GM18867 (cell line): Measurements from ENCODE around the gene LYRM2.

ENCODE experiments used
- ATAC-seq: cut with Tn5 transposase; IDR thresholded peaks from one replicate; pipeline ENCODE4 v1.9.1; 2021; ENCODE audit warnings: mild to moderate bottlenecking, moderate library complexity; ENCODE audit not compliant: unreplicated experiment

Gene LYRM2

GRCh38 chr6:89562093-89562973, 76.2 kb downstream of the LYRM2 start:
- ATAC-seq, result no peak

GRCh38 chr6:89559487-89559886, 79.1 kb downstream of the LYRM2 start:
- ATAC-seq, result no peak

GRCh38 chr6:89555806-89556205, 82.7 kb downstream of the LYRM2 start:
- ATAC-seq, result no peak

- no peak for ATAC-seq
Observed at GRCh38 chr6:89555031-89555430, 83.5 kb downstream of the LYRM2 start.

- ATAC-seq, result no peak
Observed at GRCh38 chr6:89554106-89554505, 84.4 kb downstream of the LYRM2 start.

GRCh38 chr6:89553431-89553830, 85.1 kb downstream of the LYRM2 start:
- no peak for ATAC-seq

- ATAC-seq, result no peak
Observed at GRCh38 chr6:89547281-89547680, 91.3 kb downstream of the LYRM2 start.

GRCh38 chr6:89542866-89543265, 95.7 kb downstream of the LYRM2 start:
- no peak for ATAC-seq

- no peak for ATAC-seq
Observed at GRCh38 chr6:89542081-89542857, 96.3 kb downstream of the LYRM2 start.

GRCh38 chr6:89539779-89540178, 98.8 kb downstream of the LYRM2 start:
- ATAC-seq, result no peak

- no peak for ATAC-seq
Observed at GRCh38 chr6:89536231-89536630, 102.3 kb downstream of the LYRM2 start.

- ATAC-seq, result no peak
Observed at GRCh38 chr6:89530982-89531381, 107.6 kb downstream of the LYRM2 start.

GRCh38 chr6:89528866-89529265, 109.7 kb downstream of the LYRM2 start:
- no peak for ATAC-seq

GRCh38 chr6:89527634-89528033, 110.9 kb downstream of the LYRM2 start:
- no peak for ATAC-seq

GRCh38 chr6:89526563-89526869, 112.0 kb downstream of the LYRM2 start:
- no peak for ATAC-seq

GRCh38 chr6:89525786-89526562, 112.6 kb downstream of the LYRM2 start:
- ATAC-seq, result no peak

GRCh38 chr6:89522778-89523177, 115.8 kb downstream of the LYRM2 start:
- no peak for ATAC-seq

- no peak for ATAC-seq
Observed at GRCh38 chr6:89520736-89521135, 117.8 kb downstream of the LYRM2 start.

GRCh38 chr6:89518352-89519055, 120.0 kb downstream of the LYRM2 start:
- no peak for ATAC-seq
